ENCODE measurements around the gene TFR2. TPM values are rescaled to one million over a fixed set of nuclear protein-coding genes. Genes with fewer than 3 reads are reported as not detected.

TFR2 gene
- total RNA-seq, 1 donor from 2014 or later, result 13.8 TPM

DNA sequence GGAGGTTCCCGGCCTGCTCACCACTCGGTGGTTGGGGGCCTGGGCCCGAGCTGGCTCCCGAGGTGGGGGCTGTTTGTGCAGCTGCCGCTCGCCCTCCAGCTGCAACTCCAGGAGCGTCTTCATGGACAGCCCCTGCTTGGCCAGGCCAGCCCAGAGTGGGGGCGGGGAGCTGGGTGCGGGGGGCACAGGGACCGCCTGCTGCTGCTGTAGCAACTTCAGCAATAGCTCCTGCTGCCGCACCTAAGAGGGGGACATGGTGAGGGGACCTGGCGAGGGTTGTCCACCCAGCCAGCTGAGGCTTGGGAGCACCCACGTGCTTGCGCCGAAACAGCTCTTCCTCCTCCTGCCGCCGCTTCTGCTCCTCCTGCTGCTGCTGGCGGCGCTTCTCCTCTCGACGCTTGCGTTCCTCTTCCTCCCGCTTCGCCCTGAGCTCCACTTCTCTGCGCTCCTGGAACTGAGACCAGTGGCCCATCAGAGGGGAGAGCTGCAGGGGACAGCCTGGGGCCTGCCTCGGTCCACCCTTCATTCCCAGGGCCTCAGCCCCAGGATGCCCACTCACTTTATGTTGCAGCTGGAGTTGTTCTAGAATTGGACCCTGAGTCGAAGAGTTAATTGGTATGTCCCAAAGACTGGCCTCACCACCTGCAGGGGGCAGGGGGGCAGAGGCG is 41.8 kb upstream of the TFR2 start:
- Mint-ChIP-seq H3K36me3 (ENCODE audit: low read depth) (peaks cover 25% of the 10 kb centered on the region), H3K4me1 (ENCODE audit: low read depth) (peaks cover 5% of the 10 kb centered on the region), H3K9me3 (no peaks in the 10 kb centered on the region), H3K27ac (no peak overlapping the region), H3K4me3 (no peak overlapping the region), H3K27me3 (ENCODE audit: insufficient read depth) (no peaks in the 10 kb centered on the region)
- no peak for DNase-seq (ENCODE audit: low spot score)
- intact Hi-C loops (cut with micrococcal nuclease), result no loop called here

DNA sequence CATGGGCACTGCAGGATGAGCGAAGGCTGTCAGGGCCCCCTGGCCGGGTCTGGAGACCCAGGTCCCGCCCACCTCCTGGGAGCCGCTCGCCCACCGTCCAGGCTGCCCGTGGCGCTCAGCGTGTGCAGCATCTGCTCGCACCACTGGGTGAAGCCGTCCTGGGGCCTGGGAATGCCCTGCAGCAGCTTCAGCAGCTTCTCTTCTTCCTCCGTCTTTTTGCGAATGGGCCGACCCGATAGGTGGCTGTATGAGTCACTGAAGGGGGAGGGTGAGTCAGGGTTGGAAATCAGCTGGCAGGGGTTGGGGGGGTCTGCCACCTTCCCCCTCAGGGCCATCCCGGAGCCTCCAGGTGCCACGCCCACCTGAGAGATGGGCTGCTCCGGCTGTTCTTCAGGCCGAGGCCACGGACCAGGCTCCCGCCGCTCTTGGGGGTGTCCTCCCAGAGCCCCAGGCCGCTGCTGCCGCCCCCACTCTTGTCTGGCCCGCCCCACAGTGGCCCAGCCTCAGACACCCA is 40.9 kb upstream of the TFR2 start:
- DNase-seq (ENCODE audit: low spot score), result no peak
- no peak overlapping the region for H3K27ac Mint-ChIP-seq
- intact Hi-C loops (cut with micrococcal nuclease), result no loop called here
- no peaks in the 10 kb centered on the region for H3K27me3 Mint-ChIP-seq (ENCODE audit: insufficient read depth)
- H3K4me3 Mint-ChIP-seq, result no peak overlapping the region
- no peaks in the 10 kb centered on the region for H3K9me3 Mint-ChIP-seq
- peaks cover 24% of the 10 kb centered on the region for H3K36me3 Mint-ChIP-seq (ENCODE audit: low read depth)
- peaks cover 9% of the 10 kb centered on the region for H3K4me1 Mint-ChIP-seq (ENCODE audit: low read depth)

DNA sequence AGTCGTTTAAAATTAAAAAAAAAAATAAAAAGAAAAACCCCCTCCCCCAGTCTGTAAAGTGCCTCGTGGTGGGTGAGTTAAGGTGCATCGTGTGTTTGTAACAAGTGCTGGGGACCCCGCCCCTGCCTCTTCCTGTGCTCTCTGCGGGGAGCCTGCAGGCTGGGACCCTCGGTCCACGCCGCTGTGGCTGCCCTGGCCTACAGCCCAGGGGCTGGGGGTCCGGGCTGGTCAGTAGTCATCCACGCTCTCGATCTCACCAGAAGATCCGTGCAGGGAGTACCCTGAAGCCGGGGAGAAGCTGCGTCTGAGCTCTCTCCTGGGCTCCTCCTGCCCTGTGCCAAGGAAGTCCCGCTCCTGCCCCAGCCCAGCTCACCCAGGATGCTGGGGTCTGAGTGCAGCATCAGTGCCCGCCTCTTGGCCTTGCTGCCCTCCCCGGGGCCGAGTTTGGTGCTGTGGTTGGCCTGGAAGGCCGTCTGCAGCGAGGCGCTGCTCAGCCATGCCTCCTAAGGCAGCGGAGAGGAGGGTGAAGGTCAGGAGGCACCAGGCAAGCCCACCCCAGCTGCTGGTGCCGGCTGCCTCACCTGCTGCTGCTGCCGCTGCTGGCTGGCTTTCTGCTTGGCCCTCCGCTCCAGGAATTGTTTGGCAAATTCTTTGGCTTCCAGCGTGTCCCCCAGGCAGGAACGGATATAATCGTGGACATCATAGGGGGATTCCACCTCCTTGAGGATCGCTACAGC is 40.3 kb upstream of the TFR2 start:
- H3K4me3 Mint-ChIP-seq, result no peak overlapping the region
- H3K27me3 Mint-ChIP-seq (ENCODE audit: insufficient read depth), result no peaks in the 10 kb centered on the region
- intact Hi-C loops (cut with micrococcal nuclease), result no loop called here
- H3K9me3 Mint-ChIP-seq, result no peaks in the 10 kb centered on the region
- no peak for DNase-seq (ENCODE audit: low spot score)
- H3K27ac Mint-ChIP-seq, result no peak overlapping the region
- H3K4me1 Mint-ChIP-seq (ENCODE audit: low read depth), result peaks cover 10% of the 10 kb centered on the region
- H3K36me3 Mint-ChIP-seq (ENCODE audit: low read depth), result peaks cover 26% of the 10 kb centered on the region

DNA sequence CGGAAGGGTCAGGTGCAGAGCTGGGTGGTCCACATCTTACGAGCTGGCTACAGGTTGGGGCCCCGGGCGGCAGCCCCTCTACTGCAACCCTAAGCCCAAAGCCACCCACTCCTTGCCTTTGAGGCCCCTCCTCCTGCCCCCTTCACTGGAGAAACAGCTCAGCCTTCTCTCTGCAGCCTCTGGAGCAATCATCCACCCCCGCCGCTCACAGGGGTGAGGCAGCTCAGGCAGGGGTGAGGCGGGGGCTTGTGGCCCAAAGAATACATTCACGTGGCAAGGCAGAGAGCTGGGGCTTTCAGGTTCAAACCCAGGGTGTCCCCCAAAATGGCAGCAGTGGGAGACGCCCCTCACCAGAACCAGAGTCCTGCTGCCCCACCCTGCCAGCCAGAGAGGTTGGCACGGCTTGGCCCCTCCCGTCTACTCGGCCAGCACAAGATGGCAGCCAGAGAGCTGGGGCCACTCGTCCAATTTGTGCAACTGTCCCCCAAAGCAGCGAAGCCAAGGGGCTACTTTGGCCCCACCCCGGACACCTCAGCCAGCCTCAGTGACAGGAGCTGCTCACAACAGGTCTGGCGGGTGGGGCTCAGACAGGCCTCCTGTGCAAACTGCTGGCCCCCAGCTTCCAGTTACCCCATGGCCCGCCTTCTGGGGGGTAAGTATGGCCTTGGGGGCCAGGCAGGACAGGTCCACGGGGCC is 39.4 kb upstream of the TFR2 start:
- no peak for DNase-seq (ENCODE audit: low spot score)
- peaks cover 29% of the 10 kb centered on the region for H3K36me3 Mint-ChIP-seq (ENCODE audit: low read depth)
- no peak overlapping the region for H3K27ac Mint-ChIP-seq
- H3K27me3 Mint-ChIP-seq (ENCODE audit: insufficient read depth), result no peaks in the 10 kb centered on the region
- H3K9me3 Mint-ChIP-seq, result no peaks in the 10 kb centered on the region
- intact Hi-C loops (cut with micrococcal nuclease), result no loop called here
- no peak overlapping the region for H3K4me3 Mint-ChIP-seq
- peaks cover 15% of the 10 kb centered on the region for H3K4me1 Mint-ChIP-seq (ENCODE audit: low read depth)

DNA sequence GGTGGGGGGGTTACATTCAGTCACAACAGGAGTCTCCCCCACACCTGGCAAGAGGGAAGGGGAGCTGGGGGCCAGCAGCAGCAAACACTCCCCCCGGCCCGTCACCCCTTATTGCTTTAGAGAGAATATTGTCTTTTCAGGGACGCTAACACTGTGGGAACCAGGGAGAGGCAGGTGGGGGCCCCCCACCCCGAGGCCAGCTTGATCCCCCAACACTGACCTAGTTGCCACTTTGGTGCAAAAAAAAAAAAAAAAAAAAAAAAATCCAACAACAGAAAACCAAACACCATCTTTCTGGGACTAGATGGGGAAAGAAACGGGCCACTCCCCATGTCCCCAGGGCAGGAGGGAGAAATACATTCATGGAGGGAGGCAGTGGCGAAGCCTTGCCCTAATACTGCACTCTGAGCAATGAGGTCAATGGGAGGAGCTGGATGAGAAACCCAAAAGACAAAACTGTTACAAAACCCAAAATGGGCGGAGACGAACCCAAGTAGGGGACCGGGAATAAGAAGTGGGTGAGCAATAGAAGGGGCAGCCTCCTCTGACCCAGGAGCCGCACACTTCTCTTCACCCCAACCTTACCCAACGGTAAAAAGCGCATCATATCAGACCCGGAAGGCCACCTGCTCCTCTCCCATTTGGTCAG is 38.7 kb upstream of the TFR2 start:
- intact Hi-C loops (cut with micrococcal nuclease), result loop anchor here (10.0 kb wide), 1 partner anchor 555 kb away; the partner anchor contains the start of gene MBLAC1
- no peak for DNase-seq (ENCODE audit: low spot score)
- H3K27ac Mint-ChIP-seq, result peak overlapping the region; percentile 26
- no peaks in the 10 kb centered on the region for H3K9me3 Mint-ChIP-seq
- no peak overlapping the region for H3K4me3 Mint-ChIP-seq
- H3K36me3 Mint-ChIP-seq (ENCODE audit: low read depth), result peaks cover 23% of the 10 kb centered on the region
- peaks cover 15% of the 10 kb centered on the region for H3K4me1 Mint-ChIP-seq (ENCODE audit: low read depth)
- H3K27me3 Mint-ChIP-seq (ENCODE audit: insufficient read depth), result no peaks in the 10 kb centered on the region

DNA sequence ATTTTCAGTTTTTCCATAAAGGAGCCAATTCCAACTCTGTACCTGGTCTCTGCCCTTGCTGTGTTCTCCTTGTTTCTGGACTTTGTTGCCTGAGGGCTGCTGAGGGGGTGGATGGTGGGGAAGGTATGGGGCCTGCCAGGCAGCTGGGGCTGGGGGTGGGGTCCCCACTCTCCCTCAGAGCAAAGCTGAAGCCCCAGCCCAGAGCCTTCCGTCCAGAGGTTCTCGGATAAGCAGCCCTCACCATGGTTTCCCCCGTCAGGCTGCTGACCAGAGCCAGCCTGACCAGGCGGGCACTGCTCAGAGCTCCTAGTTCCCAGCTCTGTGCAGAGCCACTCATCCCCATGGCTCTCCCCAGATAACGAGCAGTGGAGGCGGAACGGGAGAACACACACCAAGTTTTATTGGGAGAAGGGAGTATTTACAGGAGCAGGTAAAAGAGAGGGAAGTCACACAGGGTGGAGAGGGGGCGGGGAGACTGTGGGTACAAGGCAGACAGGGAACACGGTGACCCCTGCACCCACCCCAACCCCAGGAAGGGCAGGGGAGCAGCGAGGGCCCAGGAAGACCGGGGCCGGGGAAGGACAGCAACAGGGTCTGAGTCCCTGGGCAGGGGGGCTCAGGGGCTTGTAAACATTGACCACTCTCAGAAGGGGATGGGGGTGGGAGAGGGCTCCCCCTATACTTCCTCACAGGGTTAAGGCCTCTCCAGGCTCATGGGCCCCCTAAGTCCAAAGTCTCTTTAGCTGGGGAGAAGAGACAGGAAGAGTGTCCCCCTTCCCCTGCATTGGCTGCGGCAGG is 38.0 kb upstream of the TFR2 start:
- H3K27me3 Mint-ChIP-seq (ENCODE audit: insufficient read depth), result no peaks in the 10 kb centered on the region
- no peaks in the 10 kb centered on the region for H3K9me3 Mint-ChIP-seq
- intact Hi-C loops (cut with micrococcal nuclease), result loop anchor here (10.0 kb wide), 1 partner anchor 555 kb away; the partner anchor contains the start of gene MBLAC1
- H3K4me1 Mint-ChIP-seq (ENCODE audit: low read depth), result peaks cover 15% of the 10 kb centered on the region
- peak overlapping the region; percentile 68 for H3K27ac Mint-ChIP-seq
- H3K4me3 Mint-ChIP-seq, result no peak overlapping the region
- peaks cover 23% of the 10 kb centered on the region for H3K36me3 Mint-ChIP-seq (ENCODE audit: low read depth)
- no peak for DNase-seq (ENCODE audit: low spot score)

DNA sequence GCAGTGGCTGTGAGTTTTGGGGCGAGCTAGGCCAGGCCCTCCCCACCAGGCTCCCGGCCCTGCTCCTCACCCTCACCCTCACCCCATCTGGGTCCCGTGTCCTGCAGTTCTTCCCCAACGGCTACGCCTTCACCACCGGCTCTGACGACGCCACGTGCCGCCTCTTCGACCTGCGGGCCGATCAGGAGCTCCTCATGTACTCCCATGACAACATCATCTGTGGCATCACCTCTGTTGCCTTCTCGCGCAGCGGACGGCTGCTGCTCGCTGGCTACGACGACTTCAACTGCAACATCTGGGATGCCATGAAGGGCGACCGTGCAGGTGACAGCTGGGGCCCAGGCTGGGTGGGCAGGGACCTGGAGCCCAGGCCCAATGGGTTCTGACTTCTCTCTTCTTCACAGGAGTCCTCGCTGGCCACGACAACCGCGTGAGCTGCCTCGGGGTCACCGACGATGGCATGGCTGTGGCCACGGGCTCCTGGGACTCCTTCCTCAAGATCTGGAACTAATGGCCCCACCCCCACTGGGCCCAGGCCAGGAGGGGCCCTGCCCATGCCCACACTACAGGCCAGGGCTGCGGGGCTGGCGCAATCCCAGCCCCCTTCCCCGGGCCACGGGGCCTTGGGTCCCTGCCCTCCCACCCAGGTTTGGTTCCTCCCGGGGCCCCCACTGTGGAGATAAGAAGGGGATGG is 37.1 kb upstream of the TFR2 start:
- Mint-ChIP-seq H3K9me3 (no peaks in the 10 kb centered on the region), H3K4me3 (peak overlapping the region; percentile 59), H3K27ac (no peak overlapping the region), H3K27me3 (ENCODE audit: insufficient read depth) (no peaks in the 10 kb centered on the region), H3K36me3 (ENCODE audit: low read depth) (peaks cover 21% of the 10 kb centered on the region), H3K4me1 (ENCODE audit: low read depth) (peaks cover 15% of the 10 kb centered on the region)
- no peak for DNase-seq (ENCODE audit: low spot score)
- intact Hi-C loops (cut with micrococcal nuclease), result loop anchor here (10.0 kb wide), 1 partner anchor 554 kb away; the partner anchor contains the start of gene MBLAC1

DNA sequence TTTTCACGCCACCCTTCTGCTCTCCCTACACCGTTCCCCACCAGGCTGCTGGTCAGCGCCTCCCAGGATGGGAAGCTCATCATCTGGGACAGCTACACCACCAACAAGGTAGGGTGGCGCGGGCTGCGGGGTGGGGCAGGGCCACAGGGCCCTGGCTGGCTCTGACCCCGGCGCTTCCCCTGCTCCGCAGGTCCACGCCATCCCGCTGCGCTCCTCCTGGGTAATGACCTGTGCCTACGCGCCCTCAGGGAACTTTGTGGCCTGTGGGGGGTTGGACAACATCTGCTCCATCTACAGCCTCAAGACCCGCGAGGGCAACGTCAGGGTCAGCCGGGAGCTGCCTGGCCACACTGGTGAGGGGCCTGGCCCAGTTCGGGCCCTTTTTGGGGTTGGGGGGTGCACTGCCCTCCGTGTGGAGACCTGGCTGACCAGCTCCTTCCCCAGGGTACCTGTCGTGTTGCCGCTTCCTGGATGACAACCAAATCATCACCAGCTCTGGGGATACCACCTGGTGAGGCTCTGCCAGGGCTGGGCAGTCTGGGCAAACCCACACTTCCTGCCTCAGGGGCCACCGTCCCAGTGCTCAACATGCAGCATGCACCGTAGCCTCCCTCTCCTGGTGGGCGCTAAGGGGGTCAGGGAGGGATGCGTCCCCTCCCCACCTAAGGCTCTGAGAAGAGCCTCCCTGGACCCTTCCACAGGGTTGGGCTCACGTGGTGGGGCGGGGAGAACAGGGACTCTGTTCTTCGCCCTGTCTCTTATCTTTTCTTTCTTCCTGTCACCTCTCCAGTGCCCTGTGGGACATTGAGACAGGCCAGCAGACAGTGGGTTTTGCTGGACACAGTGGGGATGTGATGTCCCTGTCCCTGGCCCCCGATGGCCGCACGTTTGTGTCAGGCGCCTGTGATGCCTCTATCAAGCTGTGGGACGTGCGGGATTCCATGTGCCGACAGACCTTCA is 36.2 kb upstream of the TFR2 start:
- Mint-ChIP-seq H3K4me3 (peak overlapping the region; percentile 62), H3K27me3 (ENCODE audit: insufficient read depth) (no peaks in the 10 kb centered on the region), H3K36me3 (ENCODE audit: low read depth) (peaks cover 18% of the 10 kb centered on the region), H3K9me3 (no peaks in the 10 kb centered on the region), H3K4me1 (ENCODE audit: low read depth) (peaks cover 15% of the 10 kb centered on the region), H3K27ac (peak overlapping the region; percentile 85)
- DNase-seq (ENCODE audit: low spot score), result no peak
- intact Hi-C loops (cut with micrococcal nuclease), result loop anchor here (10.0 kb wide), 1 partner anchor 553 kb away; the partner anchor contains the start of gene MBLAC1

DNA sequence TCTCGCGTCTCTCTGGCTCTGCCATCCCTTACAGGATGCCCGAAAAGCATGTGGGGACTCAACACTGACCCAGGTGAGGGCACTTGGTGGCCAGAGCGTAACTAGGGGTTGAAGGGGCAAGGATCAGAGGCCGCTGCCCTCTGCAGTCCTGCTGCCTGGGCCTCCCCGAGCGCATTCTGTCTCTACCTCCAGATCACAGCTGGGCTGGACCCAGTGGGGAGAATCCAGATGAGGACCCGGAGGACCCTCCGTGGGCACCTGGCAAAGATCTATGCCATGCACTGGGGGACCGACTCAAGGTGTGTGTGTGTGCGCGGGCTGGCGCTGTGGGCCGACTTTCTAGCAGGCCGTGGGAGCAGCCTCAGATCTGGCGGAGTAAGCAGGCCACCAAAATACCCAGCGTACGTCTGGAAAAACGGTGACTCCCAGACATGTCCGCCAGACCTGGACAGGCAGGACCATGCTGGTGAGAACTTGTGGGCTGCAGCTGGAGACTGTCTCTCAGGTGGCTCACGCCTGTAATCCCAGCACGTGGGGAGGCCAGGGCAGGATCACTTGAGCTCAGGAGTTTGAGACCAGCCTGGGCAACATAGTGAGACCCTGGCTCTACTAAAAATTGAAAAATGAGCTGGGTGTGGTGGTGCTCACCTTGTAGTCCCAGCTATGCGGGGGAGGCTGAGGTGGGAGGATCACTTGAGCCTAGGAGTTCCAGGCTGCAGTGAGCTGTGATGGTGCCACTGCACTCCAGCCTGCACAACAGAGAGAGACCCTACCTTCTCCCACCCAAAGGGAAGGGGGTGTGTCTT is 35.4 kb upstream of the TFR2 start:
- Mint-ChIP-seq H3K27ac (peak overlapping the region; percentile 91), H3K4me1 (ENCODE audit: low read depth) (peaks cover 15% of the 10 kb centered on the region), H3K9me3 (no peaks in the 10 kb centered on the region), H3K4me3 (peak overlapping the region; percentile 88), H3K36me3 (ENCODE audit: low read depth) (peaks cover 18% of the 10 kb centered on the region), H3K27me3 (ENCODE audit: insufficient read depth) (peaks cover 2% of the 10 kb centered on the region)
- intact Hi-C loops (cut with micrococcal nuclease), result loop anchor here (10.0 kb wide), 1 partner anchor 552 kb away; the partner anchor contains the start of gene MBLAC1
- DNase-seq (ENCODE audit: low spot score), result no peak

Measured in activated T-helper 1 cell treated with anti-CD3 and anti-CD28 coated beads, Interleukin-12 subunit alpha, Interleukin-12 subunit beta, Interleukin-2, Interleukin-4 antibody, amounts not matched to agents 30 ng/mL and 10 ng/mL and 1 ng/mL, durations not matched to agents 14 hours and 24 hours and 36 hours (primary cell).